ENCODE data around the gene ADRB1.

GRCh38 chr10:114094795-114095194, 51.1 kb downstream of the ADRB1 start:
- TF ChIP-seq CTCF (IDR thresholded peaks at IDR 0.05) (no peak), POLR2AphosphoS5 (IDR thresholded peaks at IDR 0.05) (no peak), POLR2A (IDR thresholded peaks at IDR 0.05) (no peak), EP300 (IDR thresholded peaks at IDR 0.05) (no peak)

Measured in gastroesophageal sphincter (tissue), 3 donors.